Measurements from ENCODE around the gene TANC2. TPM values are rescaled to one million over a fixed set of nuclear protein-coding genes. Genes with fewer than 3 reads are reported as not detected.

The TANC2 gene
- 10 to 100 TPM in 1 of 2 experiments, 1 to 10 TPM in 1; 6.6 to 10.4 TPM for total RNA-seq

DNA sequence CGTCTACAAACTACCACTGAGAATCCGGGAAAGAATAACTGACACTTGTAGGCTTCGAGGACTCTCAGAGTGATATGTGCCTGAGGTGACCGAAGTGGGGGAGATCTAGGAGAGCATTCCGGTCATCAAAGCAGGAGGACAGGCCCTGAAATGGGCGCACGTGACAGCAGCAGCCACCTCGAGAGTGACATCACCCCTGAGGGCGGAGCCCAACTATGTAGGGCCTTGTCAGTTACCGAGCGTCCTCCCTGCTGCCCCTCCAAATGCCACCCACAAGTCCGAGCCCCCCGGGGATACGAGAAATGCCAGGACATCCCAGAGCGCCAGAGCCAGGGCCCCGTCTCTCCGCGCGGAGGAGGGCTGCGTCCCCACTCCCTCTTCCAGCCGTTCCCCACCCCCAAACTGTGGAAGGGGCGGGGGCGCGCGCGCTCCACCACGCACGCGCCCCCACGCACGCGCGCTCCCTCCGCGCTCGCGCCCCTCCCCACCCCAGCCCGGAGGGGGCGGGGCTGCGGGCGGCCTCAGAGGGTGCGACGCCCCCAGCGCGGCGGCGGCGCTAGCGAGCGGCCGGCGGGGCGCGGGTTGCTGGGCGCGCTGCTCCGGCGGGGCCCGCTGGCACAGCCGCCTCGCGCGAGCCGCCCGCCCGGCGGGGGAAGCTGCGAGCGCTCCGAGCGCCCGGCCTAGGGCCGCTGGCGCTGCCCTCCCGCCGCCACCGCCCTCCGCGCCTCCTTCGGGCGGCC lies at the start of gene TANC2:
Gene TANC2 (plus strand): TSS at position 550 of the 740 bp plus-strand sequence. CDS start 43,325 bp downstream, outside the sequence.

Small RNA genes within 50 kb of the gene (microRNA-seq; reads per million reads assigned to microRNA genes)
- not detected for gene MIR633 (ENCODE audit: borderline microRNAs expressed, borderline replicate concordance)

Other genes starting within 250 kb of the TANC2 start
- not detected for gene MARCHF10, start 157.9 kb upstream of the TANC2 start, total RNA-seq